Small intestine (tissue), 7 donors: ENCODE data around the gene TRMT5. TPM values are rescaled to one million over a fixed set of nuclear protein-coding genes. Genes with fewer than 3 reads are reported as not detected.

Experiments used
- DNase-seq, 2 donors: peaks; one replicate each; pipeline versions ENCODE4 v3.0.0 to v3.0.0-alpha.2; 2013
- FAIRE-seq: peaks from 2 replicates; lab custom pipeline; 2012; peaks lifted over from hg19 to GRCh38; lab: Jason Lieb, UNC
- H3K27ac ChIP-seq, 3 donors: one replicate each; pipeline ENCODE4 v1.5.1; 2013; ENCODE audit warnings: low read length in 2 of 3, mild to moderate bottlenecking in 2 of 3, control low read depth in 1 of 3, inconsistent platforms in 1 of 3, low read depth in 1 of 3, moderate library complexity in 1 of 3
- H3K27me3 ChIP-seq, 3 donors: one replicate each; pipeline ENCODE4 v1.6.1; 2013; ENCODE audit warnings: low read length in 3 of 3, inconsistent platforms in 1 of 3; ENCODE audit not compliant: control insufficient read depth in 3 of 3, insufficient read depth in 3 of 3
- H3K36me3 ChIP-seq, 3 donors: one replicate each; pipeline ENCODE4 v1.6.1; 2013; ENCODE audit warnings: low read length in 3 of 3, inconsistent platforms in 1 of 3, low read depth in 1 of 3, mild to moderate bottlenecking in 1 of 3, moderate library complexity in 1 of 3; ENCODE audit not compliant: control insufficient read depth in 3 of 3, insufficient read depth in 2 of 3
- H3K4me1 ChIP-seq, 3 donors: one replicate each; pipeline ENCODE4 v1.6.1; 2013; ENCODE audit warnings: low read length in 2 of 3, inconsistent platforms in 1 of 3, low read depth in 1 of 3, mild to moderate bottlenecking in 1 of 3, moderate library complexity in 1 of 3; ENCODE audit not compliant: control insufficient read depth in 3 of 3, insufficient read depth in 2 of 3
- H3K4me3 ChIP-seq, 3 donors: one replicate each; pipeline ENCODE4 v1.5.1; 2013; ENCODE audit warnings: low read length in 3 of 3, control low read depth in 1 of 3, inconsistent platforms in 1 of 3, low read depth in 1 of 3, mild to moderate bottlenecking in 1 of 3, moderate library complexity in 1 of 3
- H3K9me3 ChIP-seq, 2 donors: one replicate each; pipeline ENCODE4 v1.6.1; 2013; ENCODE audit warnings: low read depth in 1 of 2, low read length in 1 of 2; ENCODE audit not compliant: control insufficient read depth in 2 of 2, insufficient read depth in 1 of 2
- WGBS, 3 donors: extraction: QIAGEN DNeasy Blood & Tissue Kit; methylation state at CpG; one replicate each; pipeline ENCODE4 v1.1.7; 2013; 5-methylcytosine and 5-hydroxymethylcytosine counted together
- polyA plus RNA-seq, 4 donors: library from polyadenylated mRNA; stranded (reverse) in 3 of 4; unstranded in 1 of 4; fragments of 200-250 nt in 3 of 4; fragments of 120-200 nt in 1 of 4; gene quantifications; one replicate each; pipeline versions ENCODE4 v1.2.1 to v1.2.3, GENCODE V29; 2013
- donor health status: healthy with polysubstance abuse.
- donor health status: control.
- donor health status: control.
- donor health status: Bipolar disorder and iron deficiency.
- donor health status: healthy.

The TRMT5 gene
- polyA plus RNA-seq, 4 donors = 2.4 to 12.3 (median 3.9) TPM

DNA sequence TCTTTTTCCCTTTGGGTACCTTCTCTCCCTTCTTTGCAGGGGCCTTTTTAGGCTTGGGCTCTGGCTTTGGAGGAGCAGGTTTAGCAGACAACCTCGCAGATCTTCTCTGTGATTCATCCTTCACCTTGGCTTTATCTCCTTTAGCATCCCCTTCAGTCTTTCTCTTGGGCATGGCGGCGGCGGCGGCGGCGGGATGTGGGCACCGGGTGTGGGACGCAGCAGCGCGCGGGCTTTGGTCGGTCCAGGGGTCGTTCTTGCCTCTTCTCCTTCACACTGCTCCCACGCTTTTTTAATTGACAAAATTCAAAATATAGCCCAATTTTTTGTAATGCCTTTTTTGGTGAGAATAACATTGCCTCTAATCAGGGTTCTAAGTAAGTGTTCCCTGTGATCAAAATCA, 8.6 kb downstream of the TRMT5 start:
- H3K4me3 ChIP-seq = no peak overlapping the region
- FAIRE-seq = no peak
- WGBS, 3 donors = 97 to 99% (median 98%) methylated on average over 15 of the region's 15 CpGs

GRCh38 chr14:60971271-60971670, 9.6 kb downstream of the TRMT5 start:
- no peak for FAIRE-seq
- H3K4me3 ChIP-seq = no peak overlapping the region
- no peaks in the 10 kb centered on the region for H3K9me3 ChIP-seq
- no peaks in the 10 kb centered on the region for H3K4me1 ChIP-seq
- no peak for DNase-seq
- 13 to 26% (median 24%) methylated on average over 2 of the region's 2 CpGs for WGBS, 3 donors
- H3K27ac ChIP-seq = no peak overlapping the region
- H3K36me3 ChIP-seq = peaks cover 0 to 9% (median 0%) of the 10 kb centered on the region in 3 donors
- no peaks in the 10 kb centered on the region for H3K27me3 ChIP-seq

More for the DNA sequence above, 8.6 kb downstream of the TRMT5 start:
- H3K9me3 ChIP-seq = no peaks in the 10 kb centered on the region
- no peaks in the 10 kb centered on the region for H3K4me1 ChIP-seq
- DNase-seq = no peak
- no peak overlapping the region for H3K27ac ChIP-seq
- no peaks in the 10 kb centered on the region for H3K27me3 ChIP-seq
- peaks cover 0 to 9% (median 0%) of the 10 kb centered on the region in 3 donors for H3K36me3 ChIP-seq

DNA sequence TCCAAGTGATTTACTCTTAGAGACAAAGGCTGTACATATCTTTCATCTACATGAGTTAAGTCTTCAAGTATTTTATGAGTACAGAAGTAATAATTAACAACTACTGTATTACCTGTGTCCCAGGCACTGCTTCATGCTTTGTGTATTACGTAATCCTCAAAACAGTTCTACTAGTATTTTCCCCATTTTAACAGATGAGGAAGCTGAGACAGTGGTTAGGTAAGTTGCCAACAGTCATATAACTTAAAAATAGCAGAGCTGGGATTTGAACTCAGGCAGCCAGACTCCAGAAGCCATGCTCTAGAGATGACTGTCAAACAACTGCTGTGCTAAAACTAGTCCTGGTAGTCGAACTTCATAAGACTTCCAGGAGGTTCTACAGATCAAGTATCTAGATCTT, 10.7 kb downstream of the TRMT5 start:
- FAIRE-seq (no peak), DNase-seq (peak in 1 of 2 donors; percentile 11)

DNA sequence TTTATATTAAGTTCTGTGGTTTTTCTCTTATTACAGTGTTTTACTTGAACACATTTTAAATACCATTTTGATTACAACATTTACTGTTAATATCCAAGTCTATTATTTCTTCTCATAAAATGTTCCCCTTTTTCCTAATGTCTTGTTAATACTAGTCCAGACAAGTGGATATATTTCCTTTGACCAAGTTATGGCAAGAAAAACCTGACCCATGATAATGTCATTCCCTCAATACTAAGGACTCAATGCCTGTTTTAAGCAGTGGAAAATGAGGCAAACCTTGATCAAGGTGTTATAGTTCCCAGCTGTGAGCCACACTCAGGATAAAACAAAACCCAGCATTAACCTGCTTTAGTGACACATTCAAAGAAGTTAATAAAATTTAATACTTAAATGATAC, 12.2 kb downstream of the TRMT5 start:
- no peak for FAIRE-seq
- DNase-seq = no peak
- no peaks in the 10 kb centered on the region for H3K9me3 ChIP-seq
- H3K4me1 ChIP-seq = no peaks in the 10 kb centered on the region
- H3K36me3 ChIP-seq = peaks cover 0 to 9% (median 0%) of the 10 kb centered on the region in 3 donors
- no peaks in the 10 kb centered on the region for H3K27me3 ChIP-seq
- no peak overlapping the region for H3K4me3 ChIP-seq
- H3K27ac ChIP-seq = no peak overlapping the region

More for the DNA sequence above, 10.7 kb downstream of the TRMT5 start:
- Histone ChIP-seq H3K27ac (no peak overlapping the region), H3K4me1 (no peaks in the 10 kb centered on the region), H3K9me3 (no peaks in the 10 kb centered on the region), H3K36me3 (peaks cover 0 to 9% (median 0%) of the 10 kb centered on the region in 3 donors), H3K4me3 (no peak overlapping the region), H3K27me3 (no peaks in the 10 kb centered on the region)
- WGBS, 3 donors = 88 to 91% (median 90%) methylated on average over 2 of the region's 2 CpGs

- WGBS, 3 donors = 88 to 98% (median 91%) methylated on average over 1 of the region's 1 CpG
- no peaks in the 10 kb centered on the region for H3K27me3 ChIP-seq
- no peaks in the 10 kb centered on the region for H3K4me1 ChIP-seq
- DNase-seq = no peak
- H3K4me3 ChIP-seq = no peak overlapping the region
- no peak overlapping the region for H3K27ac ChIP-seq
- H3K9me3 ChIP-seq = no peaks in the 10 kb centered on the region
- no peak for FAIRE-seq
- peaks cover 0 to 7% (median 0%) of the 10 kb centered on the region in 3 donors for H3K36me3 ChIP-seq
Measured at GRCh38 chr14:60968099-60968498, 12.8 kb downstream of the TRMT5 start.

DNA sequence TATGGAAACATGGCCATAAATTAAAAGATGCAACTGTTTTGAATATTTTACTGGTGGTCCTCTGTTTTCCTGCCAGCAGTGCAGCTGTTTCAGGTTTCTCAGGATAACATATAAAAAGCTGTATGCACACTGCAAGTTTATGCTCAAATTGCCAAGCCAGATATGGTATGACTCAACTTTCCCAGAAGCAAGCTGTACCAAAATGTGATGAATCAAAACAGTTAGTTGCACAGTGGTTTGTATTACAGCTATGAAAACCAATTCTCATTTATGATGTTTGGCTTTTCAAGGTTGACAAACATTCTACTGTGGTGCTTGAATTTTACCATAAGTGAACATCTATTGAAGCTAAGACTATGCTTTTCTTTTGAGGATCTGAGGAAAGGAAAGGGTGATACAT, 15.5 kb downstream of the TRMT5 start:
- DNase-seq (no peak), FAIRE-seq (no peak)
- no peaks in the 10 kb centered on the region for H3K4me1 ChIP-seq
- no peaks in the 10 kb centered on the region for H3K9me3 ChIP-seq
- no peak overlapping the region for H3K27ac ChIP-seq
- no peaks in the 10 kb centered on the region for H3K27me3 ChIP-seq
- H3K4me3 ChIP-seq = no peak overlapping the region
- H3K36me3 ChIP-seq = peaks cover 0 to 3% (median 0%) of the 10 kb centered on the region in 3 donors

GRCh38 chr14:60964904-60965303, 16.0 kb downstream of the TRMT5 start:
- H3K36me3 ChIP-seq = peaks cover 0 to 3% (median 0%) of the 10 kb centered on the region in 3 donors
- H3K27me3 ChIP-seq = no peaks in the 10 kb centered on the region
- H3K27ac ChIP-seq = no peak overlapping the region
- no peak for FAIRE-seq
- H3K4me1 ChIP-seq = no peaks in the 10 kb centered on the region
- no peak overlapping the region for H3K4me3 ChIP-seq
- WGBS, 3 donors = 57 to 61% (median 58%) methylated on average over 2 of the region's 2 CpGs
- H3K9me3 ChIP-seq = no peaks in the 10 kb centered on the region
- no peak for DNase-seq

- 56 to 70% (median 56%) methylated on average over 2 of the region's 2 CpGs for WGBS, 3 donors
- Histone ChIP-seq H3K27ac (no peak overlapping the region), H3K36me3 (peaks cover 0 to 7% (median 0%) of the 10 kb centered on the region in 3 donors), H3K27me3 (no peaks in the 10 kb centered on the region), H3K4me3 (no peak overlapping the region), H3K9me3 (peaks cover 0 to 6% of the 10 kb centered on the region in 2 donors), H3K4me1 (no peaks in the 10 kb centered on the region)
- DNase-seq (no peak), FAIRE-seq (no peak)
Measured at GRCh38 chr14:60963761-60964160, 17.1 kb downstream of the TRMT5 start.

GRCh38 chr14:60958146-60958545, 22.7 kb downstream of the TRMT5 start:
- H3K4me3 ChIP-seq = no peak overlapping the region

More at GRCh38 chr14:60958146-60958545, 22.7 kb downstream of the TRMT5 start:
- no peaks in the 10 kb centered on the region for H3K27me3 ChIP-seq
- no peak for FAIRE-seq
- DNase-seq = no peak
- H3K9me3 ChIP-seq = peaks cover 0 to 17% of the 10 kb centered on the region in 2 donors
- H3K36me3 ChIP-seq = peaks cover 0 to 4% (median 0%) of the 10 kb centered on the region in 3 donors
- no peaks in the 10 kb centered on the region for H3K4me1 ChIP-seq
- H3K27ac ChIP-seq = no peak overlapping the region
